ENCODE data around the gene UTS2B. TPM values are rescaled to one million over a fixed set of nuclear protein-coding genes. Genes with fewer than 3 reads are reported as not detected.

Gene UTS2B
- total and polyA plus RNA-seq, 10 of the 15 experiments (the other 5 are each of a cell fraction or from before 2014, with no cell fraction given) = 0.15 to 0.72 (median 0.44) TPM

- no peaks in the 10 kb centered on the region for H3K79me2 ChIP-seq (ENCODE audit: control insufficient read depth, insufficient read depth, low read length)
- no peak for FAIRE-seq
- peaks cover 14% of the 10 kb centered on the region for H3K4me1 ChIP-seq (ENCODE audit: control insufficient read depth, insufficient read depth, low read length)
- ChIA-PET CTCF (interaction anchor here (0.6 to 3.8 kb wide), 9 partner anchors 8 to 133 kb away, joined by 3 to 13 read pairs (median 3); no protein-coding TSS in a partner anchor), SMC1A (ENCODE audit: uncharacterized antibody, unreplicated experiment) (interaction anchor here (0.7 to 2.8 kb wide), 15 partner anchors 11 to 1067 kb away, joined by 3 to 13 read pairs (median 4); no protein-coding TSS in a partner anchor), POLR2A (interaction anchor here (0.7 kb wide), 1 partner anchor 17 kb away, joined by 3 read pairs; no protein-coding TSS in a partner anchor), RAD21 (ENCODE audit: unreplicated experiment) (interaction anchor here (1.1 to 5.1 kb wide), 4 partner anchors 17 to 240 kb away, joined by 3 to 19 read pairs (median 10); no protein-coding TSS in a partner anchor)
- intact Hi-C loops (cut with micrococcal nuclease; ENCODE audit: unreplicated experiment) (loop anchor here (5.0 kb wide), 1 partner anchor 139 kb away; no protein-coding TSS in a partner anchor), in situ Hi-C loops (cut with MboI) (no loop called here)
- no peak overlapping the region for H3K9ac ChIP-seq (ENCODE audit: control insufficient read depth, insufficient read depth, low read length)
- H4K20me1 ChIP-seq (ENCODE audit: control insufficient read depth, insufficient read depth) = no peaks in the 10 kb centered on the region
- WGBS (ENCODE audit: insufficient coverage, insufficient replicate concordance, low lambda C conversion rate, missing lambda C conversion rate) = 98% methylated on average over 7 of the region's 7 CpGs
- H2AFZ ChIP-seq (ENCODE audit: control insufficient read depth, low read depth, low read length) = no peak overlapping the region
- H3K27ac ChIP-seq (ENCODE audit: control insufficient read depth, insufficient read depth) = no peak overlapping the region
- TF ChIP-seq SMAD1 (IDR thresholded peaks at IDR 0.05; ENCODE audit: low read depth, partially characterized antibody) = no peak
- no peak for TF ChIP-seq GABPA (IDR thresholded peaks at IDR 0.05; ENCODE audit: low read depth)
- no peak for TF ChIP-seq RAD21 (IDR thresholded peaks at IDR 0.05; ENCODE audit: insufficient read depth, low read depth, low read length)
- no peak for TF ChIP-seq USF2 (IDR thresholded peaks at IDR 0.05; ENCODE audit: borderline replicate concordance, low read depth, low read length)
- no peak for TF ChIP-seq TAF1 (IDR thresholded peaks at IDR 0.05; ENCODE audit: borderline replicate concordance, low read depth, low read length)
- TF ChIP-seq SP1 (IDR thresholded peaks at IDR 0.05; ENCODE audit: low read depth, low read length) = no peak
- TF ChIP-seq TCF3 (IDR thresholded peaks at IDR 0.05; ENCODE audit: borderline replicate concordance, insufficient read depth, low read depth, low read length) = no peak
- TF ChIP-seq EGR1 (IDR thresholded peaks at IDR 0.05; ENCODE audit: borderline replicate concordance in 1 of 2, low read depth in 2 of 2, low read length in 2 of 2) = no peak
- peaks cover 6 to 24% of the 10 kb centered on the region in 2 experiments for H3K36me3 ChIP-seq (ENCODE audit: control insufficient read depth in 2 of 2, insufficient read depth in 2 of 2, low read length in 1 of 2)
- ATAC-seq = no peak
- DNase-seq (ENCODE audit: low read depth, low spot score) = no peak
- no peaks in the 10 kb centered on the region for H3K9me3 ChIP-seq (replicated peaks; ENCODE audit: control insufficient read depth, insufficient read depth, low read length)
- no peak overlapping the region for H3K4me2 ChIP-seq (ENCODE audit: control insufficient read depth, insufficient read depth)
- H3K27me3 ChIP-seq (replicated peaks in 1 of 2; ENCODE audit: control insufficient read depth in 2 of 2, insufficient read depth in 2 of 2, low read length in 1 of 2) = no peaks in the 10 kb centered on the region
- no TSS peak for BruUV-seq (replicated peaks)
- H3K4me3 ChIP-seq = no peak overlapping the region
Observed at GRCh38 chr3:191376516-191377141, 46.3 kb upstream of the UTS2B start.
